Lung microvascular endothelial cell (primary cell): ENCODE results near the gene DSCAML1. TPM values are rescaled to one million over a fixed set of nuclear protein-coding genes. Genes with fewer than 3 reads are reported as not detected.
A peak's percentile ranks its signal among the peaks of the same experiment; 100 is the strongest.

ENCODE experiments used
- DNase-seq, 2 donors: peaks; one replicate each; pipeline versions ENCODE4 v3.0.0 to v3.0.0-alpha.2; 2010; ENCODE audit warnings: low read depth in 2 of 2
- total RNA-seq: library from RNA; depleted of rRNA; stranded (reverse); fragments of >200 nt; gene quantifications from 2 replicates; pipeline ENCODE4 v1.2.1, GENCODE V29; 2014

DSCAML1 gene
- total RNA-seq, 1 donor from 2014 or later, result under 0.01 TPM

GRCh38 chr11:117641008-117641915 lies 155.8 kb downstream of the DSCAML1 start:
- no peak for DNase-seq

- DNase-seq, result no peak
Measured at GRCh38 chr11:117640041-117640440, 157.0 kb downstream of the DSCAML1 start.

GRCh38 chr11:117639601-117640000 lies 157.4 kb downstream of the DSCAML1 start:
- DNase-seq, result no peak

- no peak for DNase-seq
Measured at GRCh38 chr11:117638911-117639543, 158.0 kb downstream of the DSCAML1 start.

- no peak for DNase-seq
Measured at GRCh38 chr11:117634756-117635603, 162.0 kb downstream of the DSCAML1 start.

- no peak for DNase-seq
Measured at GRCh38 chr11:117633976-117634755, 162.8 kb downstream of the DSCAML1 start.

- no peak for DNase-seq
Measured at GRCh38 chr11:117633186-117633754, 163.7 kb downstream of the DSCAML1 start.

GRCh38 chr11:117632306-117632705 lies 164.7 kb downstream of the DSCAML1 start:
- no peak for DNase-seq

- DNase-seq, result no peak
Measured at GRCh38 chr11:117631336-117632140, 165.5 kb downstream of the DSCAML1 start.

- no peak for DNase-seq
Measured at GRCh38 chr11:117629891-117630538, 167.0 kb downstream of the DSCAML1 start.

GRCh38 chr11:117629146-117629545 lies 167.9 kb downstream of the DSCAML1 start:
- DNase-seq, result no peak

- no peak for DNase-seq
Measured at GRCh38 chr11:117627259-117627658, 169.8 kb downstream of the DSCAML1 start.

- DNase-seq, result no peak
Measured at GRCh38 chr11:117626576-117626975, 170.4 kb downstream of the DSCAML1 start.

GRCh38 chr11:117625237-117625636 lies 171.8 kb downstream of the DSCAML1 start:
- no peak for DNase-seq

GRCh38 chr11:117623831-117624271 lies 173.2 kb downstream of the DSCAML1 start:
- no peak for DNase-seq

- DNase-seq, result peak; percentile 21 to 43
Measured at GRCh38 chr11:117621226-117621625, 175.8 kb downstream of the DSCAML1 start.

- DNase-seq, result no peak
Measured at GRCh38 chr11:117620659-117621058, 176.4 kb downstream of the DSCAML1 start.

- no peak for DNase-seq
Measured at GRCh38 chr11:117620086-117620485, 176.9 kb downstream of the DSCAML1 start.

- no peak for DNase-seq
Measured at GRCh38 chr11:117619661-117620060, 177.4 kb downstream of the DSCAML1 start.
